ENCODE measurements around the gene C10orf105.

The C10orf105 gene

DNA sequence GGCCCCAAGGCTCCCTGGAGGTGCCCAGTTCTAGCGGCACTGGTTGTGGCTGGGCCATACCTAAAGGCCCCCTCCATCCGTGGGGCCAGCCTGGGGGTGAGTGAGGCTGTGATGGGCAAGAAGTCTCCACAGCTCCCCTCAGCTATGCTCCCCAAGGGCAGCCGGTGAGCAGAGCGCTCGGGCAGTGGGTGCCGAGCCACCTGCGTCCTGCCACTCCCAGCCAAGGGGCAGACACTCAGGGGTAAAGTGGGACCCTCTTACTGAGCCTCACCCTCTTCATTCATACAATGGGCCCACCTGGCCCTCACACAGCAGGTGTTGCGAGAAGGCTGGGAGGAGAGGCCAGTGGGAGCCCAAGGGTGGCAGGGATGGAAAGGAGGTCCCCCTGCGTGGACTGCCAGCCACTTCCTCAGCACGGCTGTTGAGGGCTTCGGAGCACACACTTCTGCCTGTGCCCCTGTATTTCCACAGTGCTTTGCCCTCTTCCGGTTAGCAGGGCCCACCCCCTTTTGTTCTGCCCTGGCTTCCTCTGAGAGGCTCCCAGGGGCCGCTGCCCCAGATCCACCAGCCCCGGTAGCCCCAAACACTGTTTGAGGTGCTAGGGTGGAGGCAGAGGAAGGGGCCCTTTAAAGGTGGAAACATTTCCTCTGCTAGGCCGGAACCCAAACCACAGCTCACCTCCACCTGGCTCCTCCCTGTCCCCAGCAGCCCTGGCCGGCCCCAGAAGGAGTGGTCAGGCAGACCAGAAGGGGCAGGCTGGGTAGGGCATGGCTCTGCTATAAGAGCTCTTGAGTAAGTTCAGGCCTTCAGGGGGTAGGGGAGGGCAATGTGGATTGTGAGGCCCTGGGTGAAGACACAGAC lies 16.4 kb upstream of the C10orf105 start:
- Histone ChIP-seq H3K27ac (ENCODE audit: low read depth, low read length) (no peak overlapping the region), H3K9me3 (ENCODE audit: control insufficient read depth, insufficient read depth, low read depth, low read length) (no peaks in the 10 kb centered on the region), H3K4me1 (ENCODE audit: control insufficient read depth, insufficient read depth, low read length) (peaks cover 10% of the 10 kb centered on the region; the same call in 1 of the 2 replicates), H3K9ac (ENCODE audit: low read length) (no peak overlapping the region), H3K36me3 (ENCODE audit: control insufficient read depth, insufficient read depth, low read length) (no peaks in the 10 kb centered on the region), H3K27me3 (ENCODE audit: control insufficient read depth, insufficient read depth, low read length) (no peaks in the 10 kb centered on the region), H3K4me3 (ENCODE audit: low read depth, low read length) (no peak overlapping the region)

DNA sequence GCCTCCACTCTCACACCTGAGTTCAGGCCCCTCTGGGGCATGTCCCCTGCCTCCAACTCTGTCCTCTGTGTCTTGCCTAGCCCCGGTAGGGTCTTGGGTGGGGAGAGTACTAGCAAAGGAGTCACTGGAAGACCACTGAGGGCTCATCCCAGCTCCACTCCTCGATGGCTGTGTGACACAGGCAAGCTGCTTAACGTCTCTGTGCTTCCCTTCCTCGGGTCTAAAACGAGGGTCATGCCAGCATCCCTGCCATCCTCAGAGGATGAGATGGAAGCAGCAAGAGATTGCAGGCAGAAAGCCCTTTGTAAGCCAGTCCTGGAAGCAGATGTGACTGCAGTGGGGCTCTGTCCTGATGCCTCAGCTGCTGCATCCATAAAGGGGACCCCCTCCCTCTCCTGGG lies 15.2 kb upstream of the C10orf105 start:
- H3K9me3 ChIP-seq (ENCODE audit: control insufficient read depth, insufficient read depth, low read depth, low read length): no peaks in the 10 kb centered on the region
- H3K36me3 ChIP-seq (ENCODE audit: control insufficient read depth, insufficient read depth, low read length): no peaks in the 10 kb centered on the region
- H3K4me1 ChIP-seq (ENCODE audit: control insufficient read depth, insufficient read depth, low read length): peaks cover 10% of the 10 kb centered on the region; the same call in 1 of the 2 replicates
- H3K27ac ChIP-seq (ENCODE audit: low read depth, low read length): no peak overlapping the region
- no peak overlapping the region for H3K4me3 ChIP-seq (ENCODE audit: low read depth, low read length)
- no peak overlapping the region for H3K9ac ChIP-seq (ENCODE audit: low read length)
- no peaks in the 10 kb centered on the region for H3K27me3 ChIP-seq (ENCODE audit: control insufficient read depth, insufficient read depth, low read length)

DNA sequence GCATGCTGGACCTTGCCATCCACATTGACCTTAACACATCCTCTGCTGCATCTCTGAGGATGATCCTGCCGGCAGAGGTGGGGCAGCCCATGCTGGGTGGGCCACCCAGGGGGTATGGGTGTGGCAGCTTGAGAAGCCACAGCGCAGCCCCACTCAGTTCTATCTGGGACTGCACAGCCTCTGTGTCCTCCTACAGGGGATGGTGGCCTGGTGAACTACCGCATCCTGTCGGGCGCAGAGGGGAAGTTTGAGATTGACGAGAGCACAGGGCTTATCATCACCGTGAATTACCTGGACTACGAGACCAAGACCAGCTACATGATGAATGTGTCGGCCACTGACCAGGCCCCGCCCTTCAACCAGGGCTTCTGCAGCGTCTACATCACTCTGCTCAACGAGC lies 12.2 kb upstream of the C10orf105 start:
- peaks cover 10% of the 10 kb centered on the region; the same call in 1 of the 2 replicates for H3K4me1 ChIP-seq (ENCODE audit: control insufficient read depth, insufficient read depth, low read length)

DNA sequence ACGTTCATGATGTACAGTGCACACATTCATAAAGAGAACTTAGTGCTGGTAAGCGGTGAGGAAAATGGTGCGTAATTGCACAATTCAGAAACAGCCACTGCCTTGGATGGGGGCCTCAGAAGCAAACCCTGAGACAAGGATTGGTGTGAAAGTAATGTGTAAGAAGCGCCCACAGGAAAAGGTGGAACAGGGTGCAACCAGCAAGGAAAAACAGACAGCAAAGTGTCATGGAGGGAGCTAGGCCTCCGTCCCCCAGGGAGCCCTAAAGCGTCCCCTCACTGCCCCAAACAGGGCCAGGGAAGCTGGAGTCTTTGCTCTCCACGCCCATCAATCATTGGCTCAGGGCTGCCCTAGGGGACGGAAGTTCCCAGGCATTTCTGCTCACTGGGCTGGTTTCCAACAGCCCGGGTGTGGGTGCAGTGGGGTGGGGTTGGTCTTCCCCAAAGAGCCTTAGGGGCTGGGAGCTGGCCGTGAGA lies 9.6 kb upstream of the C10orf105 start:
- H3K9me3 ChIP-seq (ENCODE audit: control insufficient read depth, insufficient read depth, low read depth, low read length): no peaks in the 10 kb centered on the region
- H3K4me1 ChIP-seq (ENCODE audit: control insufficient read depth, insufficient read depth, low read length): peaks cover 4% of the 10 kb centered on the region; the same call in 1 of the 2 replicates
- no peak overlapping the region for H3K4me3 ChIP-seq (ENCODE audit: low read depth, low read length)
- H3K36me3 ChIP-seq (ENCODE audit: control insufficient read depth, insufficient read depth, low read length): no peaks in the 10 kb centered on the region
- H3K27me3 ChIP-seq (ENCODE audit: control insufficient read depth, insufficient read depth, low read length): no peaks in the 10 kb centered on the region
- H3K27ac ChIP-seq (ENCODE audit: low read depth, low read length): no peak overlapping the region
- no peak overlapping the region for H3K9ac ChIP-seq (ENCODE audit: low read length)

More for the DNA sequence above, 12.2 kb upstream of the C10orf105 start:
- H3K9me3 ChIP-seq (ENCODE audit: control insufficient read depth, insufficient read depth, low read depth, low read length): no peaks in the 10 kb centered on the region
- H3K27me3 ChIP-seq (ENCODE audit: control insufficient read depth, insufficient read depth, low read length): no peaks in the 10 kb centered on the region
- H3K27ac ChIP-seq (ENCODE audit: low read depth, low read length): no peak overlapping the region
- H3K9ac ChIP-seq (ENCODE audit: low read length): no peak overlapping the region
- no peak overlapping the region for H3K4me3 ChIP-seq (ENCODE audit: low read depth, low read length)
- no peaks in the 10 kb centered on the region for H3K36me3 ChIP-seq (ENCODE audit: control insufficient read depth, insufficient read depth, low read length)

DNA sequence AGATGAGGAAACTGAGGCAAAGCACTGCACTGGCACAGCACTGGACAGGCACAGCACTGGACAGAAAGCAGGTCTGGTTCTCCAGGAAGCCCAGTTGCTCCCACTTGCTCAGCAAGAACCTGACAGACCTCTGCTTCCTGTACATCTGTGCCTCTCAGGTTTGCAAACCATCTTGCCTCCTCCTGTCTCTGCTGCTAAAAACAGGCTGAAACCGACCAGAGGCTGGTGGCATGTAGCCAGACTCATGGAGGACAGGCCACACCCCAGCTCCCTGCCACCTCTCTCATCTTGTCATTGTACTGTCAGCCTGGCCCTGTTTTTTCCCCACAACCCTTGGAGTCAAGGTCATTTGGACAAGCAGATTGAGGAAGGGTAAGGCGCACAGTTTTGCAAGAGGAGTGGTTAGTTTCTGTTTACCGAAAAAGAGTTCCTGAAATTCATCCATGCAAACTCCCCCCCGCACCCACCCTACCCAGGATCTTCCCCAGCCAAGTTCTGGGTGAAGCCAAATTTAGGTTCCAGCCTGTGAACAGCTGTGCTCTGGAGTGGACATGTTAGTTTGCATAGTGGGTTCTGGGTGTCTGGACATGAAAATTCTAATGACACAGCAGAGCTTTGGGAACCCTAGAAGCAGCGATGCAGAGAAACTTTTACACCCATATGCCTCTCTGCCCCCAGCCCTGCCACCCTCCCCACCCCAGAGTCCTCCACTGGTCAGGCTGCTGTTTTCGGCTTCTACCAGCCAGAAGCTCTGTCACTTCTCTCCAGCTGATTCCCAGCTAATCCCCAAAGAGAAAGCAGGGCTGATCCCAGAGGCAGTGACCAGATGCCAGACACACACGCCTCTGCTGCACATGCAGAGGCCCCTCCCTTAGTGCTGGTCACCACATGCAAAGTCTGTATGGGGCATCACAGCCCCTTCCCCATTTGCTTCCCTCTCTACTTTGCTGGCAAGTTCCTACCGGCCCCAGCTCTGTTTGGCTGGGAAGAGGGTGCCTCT lies 8.5 kb upstream of the C10orf105 start:
- Histone ChIP-seq H3K9me3 (ENCODE audit: control insufficient read depth, insufficient read depth, low read depth, low read length) (no peaks in the 10 kb centered on the region), H3K27ac (ENCODE audit: low read depth, low read length) (no peak overlapping the region), H3K4me1 (ENCODE audit: control insufficient read depth, insufficient read depth, low read length) (peaks cover 4% of the 10 kb centered on the region; the same call in 1 of the 2 replicates), H3K4me3 (ENCODE audit: low read depth, low read length) (no peak overlapping the region), H3K9ac (ENCODE audit: low read length) (no peak overlapping the region), H3K36me3 (ENCODE audit: control insufficient read depth, insufficient read depth, low read length) (no peaks in the 10 kb centered on the region), H3K27me3 (ENCODE audit: control insufficient read depth, insufficient read depth, low read length) (no peaks in the 10 kb centered on the region)

DNA sequence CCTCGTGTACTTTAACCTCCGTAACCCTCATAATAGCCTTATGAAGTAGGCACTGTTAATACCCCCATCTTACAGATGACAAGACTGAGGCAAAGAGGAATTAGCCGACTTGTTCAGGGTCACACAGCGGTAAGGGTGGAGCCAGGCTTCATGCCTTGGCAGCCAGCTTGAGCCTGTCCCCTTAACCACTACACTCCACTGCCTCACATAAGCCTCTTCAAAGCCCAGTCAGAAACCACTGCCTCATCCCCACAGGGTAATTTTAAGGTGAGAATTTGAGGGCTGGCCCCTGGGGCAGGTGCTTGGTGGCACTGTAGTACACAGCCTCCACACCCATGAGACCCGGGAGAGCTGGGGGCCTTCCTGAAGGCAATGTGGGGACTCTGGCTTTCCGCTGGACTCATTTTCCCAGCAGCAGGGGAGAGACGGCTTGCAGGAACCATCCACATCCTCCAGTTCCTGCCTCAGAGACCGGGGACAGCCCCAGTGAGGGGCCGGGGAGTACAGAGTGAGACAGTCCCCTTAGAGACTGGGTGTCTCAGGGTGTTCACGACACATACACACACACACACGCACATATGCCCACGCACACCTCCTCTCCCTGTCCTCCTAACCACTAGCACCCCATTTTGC lies 7.6 kb upstream of the C10orf105 start:
- Histone ChIP-seq H3K9ac (ENCODE audit: low read length) (no peak overlapping the region), H3K36me3 (ENCODE audit: control insufficient read depth, insufficient read depth, low read length) (no peaks in the 10 kb centered on the region), H3K9me3 (ENCODE audit: control insufficient read depth, insufficient read depth, low read depth, low read length) (no peaks in the 10 kb centered on the region), H3K4me3 (ENCODE audit: low read depth, low read length) (no peak overlapping the region), H3K27me3 (ENCODE audit: control insufficient read depth, insufficient read depth, low read length) (no peaks in the 10 kb centered on the region), H3K4me1 (ENCODE audit: control insufficient read depth, insufficient read depth, low read length) (peaks cover 4% of the 10 kb centered on the region; the same call in 1 of the 2 replicates), H3K27ac (ENCODE audit: low read depth, low read length) (no peak overlapping the region)

DNA sequence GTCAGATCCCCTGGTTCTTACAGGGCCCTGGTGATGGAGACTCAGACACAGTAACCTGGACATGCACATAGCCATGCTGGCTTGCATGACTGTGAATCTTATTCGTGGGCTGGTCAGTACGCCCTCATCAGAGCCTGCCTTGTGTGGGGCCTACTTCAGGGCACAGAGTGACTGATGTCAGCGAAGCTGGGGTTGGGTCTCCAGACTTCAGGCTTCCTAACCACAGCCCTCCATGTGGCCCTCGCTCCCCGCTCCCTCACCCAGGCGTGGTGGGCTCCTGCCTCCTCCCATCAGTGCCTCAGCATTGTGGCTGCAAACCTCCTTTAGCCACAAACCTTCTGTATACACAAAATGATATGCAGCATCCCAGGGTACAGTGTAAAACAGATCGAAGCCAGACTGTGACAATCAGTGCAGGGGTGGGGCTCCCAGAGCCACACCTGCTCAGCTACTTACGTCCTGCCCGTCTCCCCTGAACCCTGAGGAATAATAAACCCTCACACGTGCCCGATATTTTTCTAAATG lies 7.1 kb upstream of the C10orf105 start:
- no peaks in the 10 kb centered on the region for H3K9me3 ChIP-seq (ENCODE audit: control insufficient read depth, insufficient read depth, low read depth, low read length)
- no peak overlapping the region for H3K4me3 ChIP-seq (ENCODE audit: low read depth, low read length)
- H3K36me3 ChIP-seq (ENCODE audit: control insufficient read depth, insufficient read depth, low read length): no peaks in the 10 kb centered on the region
- H3K9ac ChIP-seq (ENCODE audit: low read length): no peak overlapping the region
- no peaks in the 10 kb centered on the region for H3K27me3 ChIP-seq (ENCODE audit: control insufficient read depth, insufficient read depth, low read length)
- H3K27ac ChIP-seq (ENCODE audit: low read depth, low read length): no peak overlapping the region
- peaks cover 4% of the 10 kb centered on the region; the same call in 1 of the 2 replicates for H3K4me1 ChIP-seq (ENCODE audit: control insufficient read depth, insufficient read depth, low read length)

DNA sequence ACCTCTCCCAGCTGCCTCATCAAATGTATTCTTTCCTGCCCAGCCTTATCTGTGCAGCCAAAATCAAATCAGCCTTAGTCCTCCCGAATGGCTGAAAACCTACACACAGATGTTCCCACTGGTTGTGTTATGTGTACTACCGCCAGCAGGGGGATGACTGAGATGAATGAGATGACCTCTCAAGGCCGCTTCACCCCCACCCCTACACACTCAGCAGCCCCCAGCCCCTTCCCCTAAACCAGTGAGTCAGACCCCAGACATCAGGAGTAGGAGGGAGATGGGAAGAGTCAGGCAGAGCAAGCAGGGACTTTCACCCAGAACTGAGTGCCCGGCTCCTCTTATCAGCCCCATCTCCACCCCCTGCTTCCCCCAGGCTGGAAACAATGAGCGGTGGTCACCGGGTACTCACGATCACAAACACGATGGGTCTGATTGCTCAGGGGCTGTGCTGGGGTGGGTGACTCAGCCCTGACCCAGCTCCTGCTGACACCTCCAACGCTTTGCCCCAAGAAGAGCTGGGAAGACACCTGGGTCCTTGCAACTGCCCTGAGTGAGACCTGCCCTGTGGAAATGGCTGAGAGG lies 6.5 kb upstream of the C10orf105 start:
- Histone ChIP-seq H3K4me3 (ENCODE audit: low read depth, low read length) (no peak overlapping the region), H3K36me3 (ENCODE audit: control insufficient read depth, insufficient read depth, low read length) (no peaks in the 10 kb centered on the region), H3K27ac (ENCODE audit: low read depth, low read length) (no peak overlapping the region), H3K27me3 (ENCODE audit: control insufficient read depth, insufficient read depth, low read length) (peaks cover 3% of the 10 kb centered on the region; the same call in 1 of the 2 replicates), H3K9me3 (ENCODE audit: control insufficient read depth, insufficient read depth, low read depth, low read length) (no peaks in the 10 kb centered on the region), H3K9ac (ENCODE audit: low read length) (no peak overlapping the region), H3K4me1 (ENCODE audit: control insufficient read depth, insufficient read depth, low read length) (peaks cover 4% of the 10 kb centered on the region; the same call in 1 of the 2 replicates)

DNA sequence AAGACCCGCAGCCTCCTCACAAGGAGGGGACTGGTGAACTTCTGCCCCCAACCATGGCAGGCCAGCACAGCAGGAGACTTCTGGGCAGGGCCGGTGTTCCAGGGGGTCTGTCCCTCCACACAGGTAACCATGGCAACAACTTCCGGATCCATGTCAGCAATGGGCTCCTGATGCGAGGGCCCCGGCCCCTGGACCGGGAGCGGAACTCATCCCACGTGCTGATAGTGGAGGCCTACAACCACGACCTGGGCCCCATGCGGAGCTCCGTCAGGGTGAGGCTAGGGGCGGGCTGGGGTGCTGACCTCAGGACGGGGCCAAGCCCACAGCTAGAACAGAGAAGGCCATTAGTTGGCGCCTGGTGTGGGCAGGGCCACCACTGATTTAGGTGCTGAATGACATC lies 5.7 kb upstream of the C10orf105 start:
- H3K27me3 ChIP-seq (ENCODE audit: control insufficient read depth, insufficient read depth, low read length): peaks cover 11% of the 10 kb centered on the region; the same call in 1 of the 2 replicates
- H3K4me3 ChIP-seq (ENCODE audit: low read depth, low read length): no peak overlapping the region
- peaks cover 4% of the 10 kb centered on the region; the same call in 1 of the 2 replicates for H3K4me1 ChIP-seq (ENCODE audit: control insufficient read depth, insufficient read depth, low read length)
- H3K9ac ChIP-seq (ENCODE audit: low read length): no peak overlapping the region
- H3K36me3 ChIP-seq (ENCODE audit: control insufficient read depth, insufficient read depth, low read length): no peaks in the 10 kb centered on the region
- H3K9me3 ChIP-seq (ENCODE audit: control insufficient read depth, insufficient read depth, low read depth, low read length): no peaks in the 10 kb centered on the region
- H3K27ac ChIP-seq (ENCODE audit: low read depth, low read length): no peak overlapping the region

DNA sequence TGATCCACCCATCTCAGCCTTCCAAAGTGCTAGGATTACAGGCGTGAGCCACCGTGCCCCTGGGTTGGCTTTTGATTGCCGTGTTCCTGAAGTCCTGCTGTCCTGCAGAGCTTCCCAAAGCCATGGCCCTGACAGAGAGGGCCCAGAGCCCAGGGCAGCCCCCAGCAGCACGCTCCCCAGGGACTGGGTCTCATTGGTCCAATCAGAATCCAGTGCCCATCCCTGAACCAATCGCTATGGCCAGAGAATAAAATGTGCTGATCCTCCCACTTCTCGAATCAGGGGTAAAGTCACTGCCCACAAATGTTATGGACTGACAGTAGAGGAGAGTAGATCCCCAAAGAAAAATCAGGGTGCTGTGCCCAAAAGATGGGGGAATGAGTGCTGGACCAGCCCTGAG lies 5.0 kb upstream of the C10orf105 start:
- H3K27me3 ChIP-seq (ENCODE audit: control insufficient read depth, insufficient read depth, low read length): peaks cover 13% of the 10 kb centered on the region; the same call in 1 of the 2 replicates
- peaks cover 11% of the 10 kb centered on the region for H3K4me1 ChIP-seq (ENCODE audit: control insufficient read depth, insufficient read depth, low read length)
- no peaks in the 10 kb centered on the region for H3K36me3 ChIP-seq (ENCODE audit: control insufficient read depth, insufficient read depth, low read length)
- no peak overlapping the region for H3K27ac ChIP-seq (ENCODE audit: low read depth, low read length)
- no peaks in the 10 kb centered on the region for H3K9me3 ChIP-seq (ENCODE audit: control insufficient read depth, insufficient read depth, low read depth, low read length)
- no peak overlapping the region for H3K9ac ChIP-seq (ENCODE audit: low read length)
- H3K4me3 ChIP-seq (ENCODE audit: low read depth, low read length): no peak overlapping the region
